Omental fat pad (tissue), 4 donors: ENCODE data around the gene RNF227. TPM values are rescaled to one million over a fixed set of nuclear protein-coding genes. Genes with fewer than 3 reads are reported as not detected.

Experiments used
- ATAC-seq: fragments of 150-250 bp; one replicate; pipeline ENCODE4 v1.9.1; 2016; ENCODE audit warnings: mild to moderate bottlenecking, moderate library complexity; ENCODE audit not compliant: low FRiP score
- DNase-seq: peaks from one replicate; pipeline ENCODE4 v3.0.0-alpha.2; 2019; ENCODE audit warnings: low spot score
- total RNA-seq, 4 donors: library from RNA; depleted of rRNA; stranded (reverse); fragments of >200 nt; gene quantifications; one replicate each; pipeline ENCODE4 v1.1.0, GENCODE V29; 2016
- TF ChIP-seq, protein P1 (sequence below), 3 donors: fragments of 450-650 bp; IDR thresholded peaks; one replicate each; pipeline ENCODE4 v1.5.1; 2016 to 2017; ENCODE audit warnings: antibody characterized with exemption in 3 of 3, mild to moderate bottlenecking in 3 of 3, moderate library complexity in 2 of 3

Gene RNF227
- total RNA-seq, 4 donors from 2014 or later, result 4.1 to 19.1 (median 9.7) TPM

DNA sequence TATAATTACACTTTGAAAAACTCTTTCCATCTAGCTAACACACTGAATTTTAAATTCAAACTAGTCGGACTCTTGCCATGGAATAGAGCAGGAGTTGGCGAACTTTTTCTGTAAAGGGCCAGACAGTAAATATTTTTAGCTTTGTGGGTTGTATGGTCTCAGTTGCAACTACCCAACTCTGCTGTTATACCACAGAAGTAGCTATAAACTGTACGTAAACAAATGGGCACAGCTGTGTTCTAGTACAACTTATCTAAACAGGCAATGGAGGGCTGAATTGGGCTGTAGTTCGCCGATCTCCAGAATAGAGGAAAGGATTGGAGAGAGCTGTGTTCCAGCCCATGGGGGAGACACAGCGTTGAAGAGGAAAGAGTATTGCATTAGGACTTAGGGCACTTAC lies 24.7 kb upstream of the RNF227 start:
- ATAC-seq (no peak), DNase-seq (no peak)
- TF ChIP-seq, protein P1, sequence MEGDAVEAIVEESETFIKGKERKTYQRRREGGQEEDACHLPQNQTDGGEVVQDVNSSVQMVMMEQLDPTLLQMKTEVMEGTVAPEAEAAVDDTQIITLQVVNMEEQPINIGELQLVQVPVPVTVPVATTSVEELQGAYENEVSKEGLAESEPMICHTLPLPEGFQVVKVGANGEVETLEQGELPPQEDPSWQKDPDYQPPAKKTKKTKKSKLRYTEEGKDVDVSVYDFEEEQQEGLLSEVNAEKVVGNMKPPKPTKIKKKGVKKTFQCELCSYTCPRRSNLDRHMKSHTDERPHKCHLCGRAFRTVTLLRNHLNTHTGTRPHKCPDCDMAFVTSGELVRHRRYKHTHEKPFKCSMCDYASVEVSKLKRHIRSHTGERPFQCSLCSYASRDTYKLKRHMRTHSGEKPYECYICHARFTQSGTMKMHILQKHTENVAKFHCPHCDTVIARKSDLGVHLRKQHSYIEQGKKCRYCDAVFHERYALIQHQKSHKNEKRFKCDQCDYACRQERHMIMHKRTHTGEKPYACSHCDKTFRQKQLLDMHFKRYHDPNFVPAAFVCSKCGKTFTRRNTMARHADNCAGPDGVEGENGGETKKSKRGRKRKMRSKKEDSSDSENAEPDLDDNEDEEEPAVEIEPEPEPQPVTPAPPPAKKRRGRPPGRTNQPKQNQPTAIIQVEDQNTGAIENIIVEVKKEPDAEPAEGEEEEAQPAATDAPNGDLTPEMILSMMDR (IDR thresholded peaks at IDR 0.05), result no peak

DNA sequence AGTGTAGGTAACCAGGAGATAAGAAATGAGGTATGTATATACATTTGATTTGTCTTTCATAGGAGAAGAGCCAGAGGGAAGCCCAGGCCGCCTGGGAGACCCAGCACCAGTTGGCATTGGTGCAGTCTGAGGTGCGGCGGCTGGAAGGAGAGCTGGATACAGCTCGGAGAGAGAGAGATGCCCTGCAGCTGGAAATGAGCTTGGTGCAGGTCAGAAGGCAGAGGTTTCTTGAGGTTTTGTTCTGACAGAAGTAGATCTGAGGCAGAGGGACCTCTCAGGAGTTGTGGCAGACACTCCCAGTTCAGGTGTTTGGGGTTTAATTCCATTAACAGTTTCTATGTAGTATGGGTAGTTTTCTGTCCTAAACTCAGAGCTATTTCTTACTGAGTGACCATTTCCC lies 23.9 kb upstream of the RNF227 start:
- TF ChIP-seq, protein P1 (IDR thresholded peaks at IDR 0.05), result no peak
- DNase-seq (no peak), ATAC-seq (no peak)

DNA sequence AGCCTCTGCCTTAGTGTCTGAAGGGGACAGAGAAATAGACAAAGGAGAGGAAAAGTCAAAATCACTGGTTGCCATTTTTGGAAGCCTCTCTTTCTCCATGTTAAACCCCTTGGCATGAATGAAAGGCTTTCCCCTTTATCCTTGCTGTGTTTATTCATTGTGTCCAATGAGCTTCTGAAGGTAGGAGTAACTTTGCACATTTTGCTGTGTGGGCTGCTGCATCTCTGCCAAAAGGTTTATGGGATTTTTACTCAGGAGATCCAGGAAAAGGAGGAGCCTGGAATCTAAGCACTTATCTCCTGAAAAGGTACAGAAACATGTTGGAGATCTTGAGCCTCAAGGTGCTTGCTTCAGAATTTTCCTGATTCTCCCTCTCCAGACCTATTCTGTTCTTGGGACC lies 19.8 kb upstream of the RNF227 start:
- ATAC-seq (no peak), DNase-seq (no peak)
- TF ChIP-seq, protein P1 (IDR thresholded peaks at IDR 0.05), result no peak

DNA sequence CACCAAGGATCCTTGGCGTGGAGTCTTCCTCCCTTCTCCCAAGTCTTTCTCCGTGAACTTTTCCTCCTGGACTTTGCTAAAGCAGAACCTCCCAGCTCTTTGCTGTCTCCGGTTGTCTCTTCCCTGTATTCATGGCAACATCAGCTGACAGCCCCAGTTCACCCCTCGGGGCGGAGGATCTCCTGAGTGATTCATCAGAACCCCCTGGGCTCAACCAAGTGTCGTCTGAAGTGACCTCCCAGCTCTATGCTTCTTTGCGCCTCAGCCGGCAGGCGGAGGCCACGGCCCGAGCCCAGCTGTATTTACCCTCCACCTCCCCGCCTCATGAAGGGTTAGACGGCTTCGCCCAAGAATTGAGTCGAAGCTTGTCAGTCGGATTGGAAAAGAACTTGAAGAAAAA lies 16.9 kb upstream of the RNF227 start:
- TF ChIP-seq, protein P1 (IDR thresholded peaks at IDR 0.05), result no peak
- DNase-seq, result no peak
- peak; percentile 6 for ATAC-seq

DNA sequence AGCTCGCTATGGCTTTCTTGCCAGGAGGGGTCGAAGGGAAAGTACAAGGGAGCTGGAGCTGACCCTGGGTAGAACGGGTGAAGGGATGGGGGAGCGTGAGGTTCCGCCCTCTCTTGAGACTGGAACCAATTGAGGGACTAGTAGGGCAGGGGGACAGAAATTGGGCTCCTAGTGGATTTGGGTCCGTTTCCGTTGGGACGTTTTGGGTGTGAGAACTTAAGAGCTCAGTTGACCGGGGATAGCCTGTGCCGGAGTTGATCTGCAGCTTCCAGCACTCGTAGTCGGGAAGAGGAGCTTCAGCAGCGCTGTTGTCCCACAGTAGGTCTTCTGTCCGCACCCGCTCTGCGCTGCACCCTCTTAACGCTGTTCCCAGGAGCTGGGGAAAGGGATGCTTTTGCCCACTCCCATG lies 16.4 kb upstream of the RNF227 start:
- ATAC-seq, result no peak
- TF ChIP-seq, protein P1 (IDR thresholded peaks at IDR 0.05), result no peak
- DNase-seq, result no peak

DNA sequence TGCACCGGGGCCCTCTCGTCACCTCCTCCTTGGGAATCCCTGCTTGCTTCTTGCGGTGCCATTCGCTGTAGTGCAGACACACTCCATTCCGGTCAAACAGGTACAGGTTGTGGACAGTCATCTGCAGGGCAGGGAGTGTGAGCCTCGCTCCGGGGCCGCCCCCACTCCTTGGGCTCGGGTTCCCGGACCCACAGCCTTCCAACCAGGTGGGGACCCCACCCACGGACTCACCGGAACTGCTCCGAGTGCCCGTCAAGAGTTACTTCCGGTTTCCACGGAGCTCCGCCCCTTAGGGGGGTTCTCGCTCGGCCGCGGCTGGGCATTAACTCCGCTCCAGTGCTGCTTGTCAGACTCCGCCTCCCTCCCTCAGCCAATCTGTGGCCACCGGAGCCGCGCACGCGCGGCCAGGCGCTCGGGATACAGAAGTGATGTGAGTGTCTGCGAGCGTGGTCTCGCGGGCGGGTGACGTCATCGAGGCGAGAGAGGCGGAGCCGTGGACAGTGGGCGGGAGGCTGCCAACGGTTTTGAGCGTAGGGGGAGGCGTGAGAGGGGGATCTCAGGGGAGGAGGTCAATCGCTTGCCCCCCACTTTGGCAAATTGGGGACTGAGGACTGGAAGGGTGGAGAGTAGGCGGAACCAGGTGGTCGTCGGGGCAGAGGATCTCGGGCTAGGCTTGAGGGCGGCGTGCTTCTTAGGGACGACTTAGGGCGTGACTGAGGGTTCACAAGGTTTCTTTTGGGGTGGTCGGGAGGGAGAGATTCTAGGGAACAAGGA lies 15.8 kb upstream of the RNF227 start, which contains the start of the genes CNTROB and TRAPPC1:
Gene CNTROB, plus strand, starts transcription at position 498 of the 774 bp plus-strand sequence. CDS start 874 bp downstream, outside the sequence.
Gene TRAPPC1, minus strand, starts transcription at position 238 of the 774 bp plus-strand sequence. Its CDS starts 117 bp downstream, at position 121.
- DNase-seq (peak; percentile 98), ATAC-seq (peak; percentile 98)
- TF ChIP-seq, protein P1 (IDR thresholded peaks at IDR 0.05), result no peak
